ENCODE results near the gene THAP2.

THAP2 gene

DNA sequence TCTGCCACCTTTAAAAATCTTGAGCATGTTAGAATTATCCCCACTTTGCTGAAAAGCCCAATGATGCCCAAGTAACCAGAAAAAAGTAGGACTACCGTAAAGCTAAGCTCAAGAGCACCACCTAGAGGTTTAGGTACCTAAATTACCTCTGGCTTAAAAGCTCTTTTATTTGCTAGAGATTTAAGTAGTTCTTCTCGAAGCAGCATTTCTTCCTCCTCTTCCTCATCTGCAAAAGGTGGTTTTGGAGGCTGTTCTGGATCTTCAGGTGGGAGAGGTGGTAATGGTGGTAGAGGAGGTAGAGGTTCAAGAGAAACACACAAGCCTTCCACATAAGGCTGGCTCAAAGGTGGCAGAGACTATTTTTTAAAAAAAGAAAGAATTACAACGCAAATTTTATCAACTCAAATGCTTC is 27.4 kb upstream of the THAP2 start:
- TF ChIP-seq, protein P1, sequence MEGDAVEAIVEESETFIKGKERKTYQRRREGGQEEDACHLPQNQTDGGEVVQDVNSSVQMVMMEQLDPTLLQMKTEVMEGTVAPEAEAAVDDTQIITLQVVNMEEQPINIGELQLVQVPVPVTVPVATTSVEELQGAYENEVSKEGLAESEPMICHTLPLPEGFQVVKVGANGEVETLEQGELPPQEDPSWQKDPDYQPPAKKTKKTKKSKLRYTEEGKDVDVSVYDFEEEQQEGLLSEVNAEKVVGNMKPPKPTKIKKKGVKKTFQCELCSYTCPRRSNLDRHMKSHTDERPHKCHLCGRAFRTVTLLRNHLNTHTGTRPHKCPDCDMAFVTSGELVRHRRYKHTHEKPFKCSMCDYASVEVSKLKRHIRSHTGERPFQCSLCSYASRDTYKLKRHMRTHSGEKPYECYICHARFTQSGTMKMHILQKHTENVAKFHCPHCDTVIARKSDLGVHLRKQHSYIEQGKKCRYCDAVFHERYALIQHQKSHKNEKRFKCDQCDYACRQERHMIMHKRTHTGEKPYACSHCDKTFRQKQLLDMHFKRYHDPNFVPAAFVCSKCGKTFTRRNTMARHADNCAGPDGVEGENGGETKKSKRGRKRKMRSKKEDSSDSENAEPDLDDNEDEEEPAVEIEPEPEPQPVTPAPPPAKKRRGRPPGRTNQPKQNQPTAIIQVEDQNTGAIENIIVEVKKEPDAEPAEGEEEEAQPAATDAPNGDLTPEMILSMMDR (conservative IDR thresholded peaks at IDR 0.05; ENCODE audit: low read depth, low read length): peak; percentile 82
- H3K4me3 ChIP-seq (ENCODE audit: low read depth, low read length): no peak overlapping the region
- peak; percentile 88 for DNase-seq (ENCODE audit: low read depth)

DNA sequence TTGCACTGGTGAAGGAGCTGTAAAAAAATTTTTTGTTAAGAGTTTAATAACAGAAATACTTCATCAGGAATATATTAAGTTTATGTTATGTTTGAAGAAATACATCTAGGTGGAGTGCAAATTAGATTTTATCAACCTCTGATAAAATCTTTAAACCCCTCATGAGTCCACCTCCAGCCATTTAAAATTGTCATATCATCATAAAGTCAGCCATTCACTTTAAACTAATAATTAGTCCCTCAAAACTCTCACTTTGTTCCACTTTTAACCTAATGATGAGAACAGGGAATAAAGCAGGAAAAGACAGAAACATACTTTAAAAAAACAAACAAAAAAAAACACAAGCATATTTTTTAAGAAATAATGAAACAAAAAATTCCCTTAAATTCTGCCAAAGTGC is 25.6 kb upstream of the THAP2 start:
- TF ChIP-seq, protein P1 (conservative IDR thresholded peaks at IDR 0.05; ENCODE audit: low read depth, low read length): no peak
- H3K4me3 ChIP-seq (ENCODE audit: low read depth, low read length): no peak overlapping the region
- DNase-seq (ENCODE audit: low read depth): no peak

DNA sequence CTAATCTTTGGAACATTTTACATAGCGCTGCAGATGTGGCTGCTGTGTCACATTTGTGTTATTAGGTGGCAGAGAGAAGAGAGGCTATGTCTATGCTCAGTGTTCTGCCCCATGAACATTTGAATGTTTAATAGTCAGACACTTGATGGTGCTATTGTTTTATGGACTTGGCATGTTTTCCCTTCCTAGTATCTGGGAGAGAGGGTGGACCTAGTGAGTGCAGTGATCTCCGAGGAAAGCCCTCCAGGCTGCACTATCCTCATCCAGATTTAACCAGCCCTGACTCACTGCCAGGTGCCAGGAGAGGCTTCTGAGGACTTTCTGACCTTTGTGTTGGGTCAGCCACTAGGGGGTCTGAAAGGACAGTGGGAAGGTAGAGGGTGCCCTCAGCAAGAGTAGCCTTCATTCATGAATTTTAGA is 24.8 kb upstream of the THAP2 start:
- TF ChIP-seq, protein P1 (conservative IDR thresholded peaks at IDR 0.05; ENCODE audit: low read depth, low read length): peak; percentile 21
- no peak for DNase-seq (ENCODE audit: low read depth)
- no peak overlapping the region for H3K4me3 ChIP-seq (ENCODE audit: low read depth, low read length)

DNA sequence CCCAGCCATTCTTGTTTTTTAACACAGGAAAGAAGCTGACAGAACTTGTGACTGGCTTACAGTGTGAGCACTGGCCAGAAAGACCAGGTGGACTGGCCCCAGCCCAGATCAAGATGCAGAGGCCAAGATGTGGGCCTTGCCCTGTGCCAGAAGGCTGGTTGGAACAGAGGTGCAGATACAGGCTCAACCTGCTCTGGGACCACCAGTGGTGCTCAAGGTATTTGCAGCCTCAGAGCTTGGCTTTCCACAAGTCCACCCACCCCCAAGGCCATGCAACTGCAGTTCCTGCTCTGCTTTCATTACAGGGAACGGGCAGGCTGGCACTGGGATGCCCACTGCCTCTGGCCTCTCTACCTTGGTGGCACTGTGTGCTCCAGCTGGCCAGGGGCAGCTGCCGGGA is 23.8 kb upstream of the THAP2 start:
- no peak overlapping the region for H3K4me3 ChIP-seq (ENCODE audit: low read depth, low read length)
- TF ChIP-seq, protein P1 (conservative IDR thresholded peaks at IDR 0.05; ENCODE audit: low read depth, low read length): no peak
- no peak for DNase-seq (ENCODE audit: low read depth)

DNA sequence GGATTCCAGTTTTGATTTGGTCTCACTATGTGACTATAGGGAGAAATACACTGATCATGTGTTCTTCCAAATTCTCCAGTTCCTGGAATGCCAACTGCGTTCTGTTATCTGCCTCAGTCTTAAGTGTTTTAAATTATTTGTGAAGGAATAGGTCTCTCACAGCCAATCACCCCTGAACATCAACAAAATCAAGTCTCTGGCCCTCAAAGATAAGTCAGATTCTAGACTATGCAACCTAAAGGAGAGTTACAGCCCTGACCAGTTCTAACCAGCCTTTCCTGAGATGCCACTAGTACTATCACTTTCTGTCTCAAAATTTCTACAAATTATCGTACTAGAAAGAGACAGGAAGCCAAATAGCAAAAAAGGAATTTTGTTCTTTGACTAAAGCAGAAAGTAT is 22.7 kb upstream of the THAP2 start:
- H3K4me3 ChIP-seq (ENCODE audit: low read depth, low read length): no peak overlapping the region
- TF ChIP-seq, protein P1 (conservative IDR thresholded peaks at IDR 0.05; ENCODE audit: low read depth, low read length): no peak
- peak; percentile 26 for DNase-seq (ENCODE audit: low read depth)

DNA sequence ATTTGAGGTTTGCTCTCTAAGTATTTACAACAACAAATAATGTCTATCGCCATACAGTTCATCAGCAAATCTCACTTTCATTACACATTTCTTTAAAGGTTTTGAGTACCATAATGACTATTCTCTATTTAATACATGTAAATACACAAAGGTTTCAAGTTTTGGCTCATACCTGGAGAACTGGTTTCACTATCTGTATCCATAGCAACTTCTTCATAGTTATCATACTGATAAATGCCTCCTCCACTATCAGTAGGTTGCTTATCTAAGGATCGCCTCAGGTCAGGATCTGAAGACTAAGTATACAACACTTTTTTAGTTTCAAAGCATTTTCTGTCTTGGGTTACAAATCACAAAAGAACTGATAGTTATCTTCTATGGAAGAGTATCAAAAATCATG is 21.8 kb upstream of the THAP2 start:
- TF ChIP-seq, protein P1 (conservative IDR thresholded peaks at IDR 0.05; ENCODE audit: low read depth, low read length): no peak
- no peak for DNase-seq (ENCODE audit: low read depth)
- no peak overlapping the region for H3K4me3 ChIP-seq (ENCODE audit: low read depth, low read length)

DNA sequence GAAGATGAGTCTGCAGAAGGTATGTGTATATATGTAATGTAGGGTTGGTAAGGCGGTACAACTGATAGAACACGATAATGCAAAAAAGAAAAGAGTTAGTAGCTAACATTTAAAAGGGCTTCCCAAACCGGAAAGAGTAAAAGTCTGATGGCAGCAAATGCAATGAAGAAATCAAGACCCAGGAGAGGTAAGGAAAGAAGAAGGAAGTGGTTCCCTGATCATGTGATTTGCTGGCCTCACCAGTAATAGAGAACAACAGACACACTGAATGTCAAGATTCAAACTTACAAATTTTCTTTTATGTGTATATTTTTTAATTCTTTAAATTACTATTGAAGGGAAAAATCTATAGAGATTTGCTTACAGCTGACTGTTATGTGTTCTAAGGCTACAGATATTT is 18.8 kb upstream of the THAP2 start:
- H3K4me3 ChIP-seq (ENCODE audit: low read depth, low read length): no peak overlapping the region
- no peak for DNase-seq (ENCODE audit: low read depth)
- TF ChIP-seq, protein P1 (conservative IDR thresholded peaks at IDR 0.05; ENCODE audit: low read depth, low read length): no peak
